Endothelial cell of umbilical vein (primary cell): ENCODE measurements around the gene JUP. TPM values are rescaled to one million over a fixed set of nuclear protein-coding genes. Genes with fewer than 3 reads are reported as not detected.

ENCODE experiments used
- BruUV-seq: library from RNA; stranded (reverse); fragments of 400-500 nt; replicated peaks from 2 replicates; lab custom pipeline; 2021; lab: Mats Ljungman, UMichigan
- CTCF ChIA-PET: fragments of 300-600, 350-600 bp; sonication (Branson Sonifier 250); formaldehyde crosslinking; loops from one replicate; lab custom pipeline; 2021; ENCODE audit warnings: antibody characterized with exemption, inconsistent platforms; lab: Charles Lee
- POLR2A ChIA-PET: fragments of 300-600, 350-600 bp; sonication (Branson Sonifier 250); formaldehyde crosslinking; loops from one replicate; lab custom pipeline; 2021; ENCODE audit warnings: antibody characterized with exemption, inconsistent platforms; lab: Charles Lee
- DNase-seq: peaks from one replicate; pipeline ENCODE4 v3.0.0-alpha.2; 2011; ENCODE audit warnings: low read depth, low spot score
- FAIRE-seq: peaks from 2 replicates; lab custom pipeline; 2011; peaks lifted over from hg19 to GRCh38; lab: Jason Lieb, UNC
- H2AFZ ChIP-seq: 2 replicates; pipeline ENCODE4 v1.6.0; 2012; ENCODE audit warnings: low read depth, low read length, control low read depth, inconsistent platforms
- H3K27ac ChIP-seq: 2 replicates; pipeline ENCODE4 v1.5.1; 2011; ENCODE audit warnings: low read depth, mild to moderate bottlenecking, control low read depth, low read length, moderate library complexity; ENCODE audit not compliant: insufficient read depth
- H3K27me3 ChIP-seq, 2 experiments: 2 replicates each; pipeline versions ENCODE4 v1.6.0 to v1.6.1; 2011; ENCODE audit warnings: low read length in 2 of 2, mixed read lengths in 1 of 2; ENCODE audit not compliant: control insufficient read depth in 2 of 2, insufficient read depth in 2 of 2
- H3K36me3 ChIP-seq, 2 experiments: 2 replicates in 1 of 2; 3 replicates in 1 of 2; pipeline ENCODE4 v1.5.1; 2011; ENCODE audit warnings: low read length in 2 of 2, mild to moderate bottlenecking in 1 of 2, moderate library complexity in 1 of 2; ENCODE audit not compliant: control insufficient read depth in 2 of 2, insufficient read depth in 2 of 2; ENCODE audit errors: extremely low read depth in 1 of 2
- H3K4me1 ChIP-seq: 3 replicates; pipeline ENCODE4 v1.5.1; 2011; ENCODE audit warnings: mild to moderate bottlenecking, low read length; ENCODE audit not compliant: control insufficient read depth, insufficient read depth; ENCODE audit errors: extremely low read depth
- H3K4me2 ChIP-seq: 2 replicates; pipeline ENCODE4 v1.6.1; 2011; ENCODE audit warnings: low read length, control low read depth, mixed read lengths; ENCODE audit not compliant: insufficient read depth
- H3K4me3 ChIP-seq, 3 experiments: fragments of 200-600 bp in 1 of 3; sonication (generic), shearing (Covaris generic) in 1 of 3; replicated peaks in 1 of 3; 2 replicates each; pipeline ENCODE4 v1.5.1; 2011 to 2016; ENCODE audit warnings: control low read depth in 3 of 3, low read length in 3 of 3, mild to moderate bottlenecking in 2 of 3, inconsistent platforms in 1 of 3, low read depth in 1 of 3, moderate library complexity in 1 of 3; ENCODE audit not compliant: insufficient read depth in 1 of 3
- H3K79me2 ChIP-seq: 2 replicates; pipeline ENCODE4 v1.6.0; 2012; ENCODE audit warnings: low read length, inconsistent platforms; ENCODE audit not compliant: control insufficient read depth, insufficient read depth
- H3K9ac ChIP-seq: replicated peaks from 2 replicates; pipeline ENCODE3; 2011; ENCODE audit warnings: low read length, control low read depth; ENCODE audit not compliant: insufficient read depth; ENCODE audit errors: extremely low read depth
- H3K9me1 ChIP-seq: replicated peaks from 3 replicates; pipeline ENCODE4 v1.6.0; 2011; ENCODE audit warnings: mild to moderate bottlenecking, low read length; ENCODE audit not compliant: control insufficient read depth, insufficient read depth; ENCODE audit errors: extremely low read depth
- H3K9me3 ChIP-seq: replicated peaks from 2 replicates; pipeline ENCODE4 v1.5.1; 2012; ENCODE audit warnings: low read length, inconsistent platforms; ENCODE audit not compliant: control insufficient read depth, insufficient read depth
- H4K20me1 ChIP-seq: replicated peaks from 2 replicates; pipeline ENCODE3; 2011; ENCODE audit warnings: mild to moderate bottlenecking, low read length; ENCODE audit not compliant: control insufficient read depth, insufficient read depth; ENCODE audit errors: extremely low read depth
- CTCF ChIP-seq, 2 donors: IDR thresholded peaks; 1 replicate in 1 of 2; 2 replicates in 1 of 2; pipeline ENCODE4 v1.5.1; 2011; ENCODE audit warnings: low read length in 2 of 2, mild to moderate bottlenecking in 2 of 2, moderate library complexity in 2 of 2, control low read depth in 1 of 2, inconsistent platforms in 1 of 2, low read depth in 1 of 2; ENCODE audit not compliant: insufficient read depth in 1 of 2; ENCODE audit errors: extremely low read depth in 1 of 2
- EZH2 ChIP-seq: IDR thresholded peaks from 2 replicates; pipeline ENCODE4 v1.6.1; 2012; ENCODE audit warnings: borderline replicate concordance, low read depth, mild to moderate bottlenecking, moderate library complexity, low read length, inconsistent platforms; ENCODE audit not compliant: severe bottlenecking
- FOS ChIP-seq: IDR thresholded peaks from 2 replicates; pipeline ENCODE4 v1.6.1; 2011; ENCODE audit warnings: mild to moderate bottlenecking, low read length, moderate library complexity, borderline replicate concordance; ENCODE audit not compliant: insufficient read depth
- GATA2 ChIP-seq: IDR thresholded peaks from 2 replicates; pipeline ENCODE4 v1.7.0; 2011; ENCODE audit warnings: low read depth, mild to moderate bottlenecking, moderate library complexity, mixed read lengths, low read length; ENCODE audit not compliant: insufficient read length, insufficient read depth
- JUN ChIP-seq: IDR thresholded peaks from 2 replicates; pipeline ENCODE4 v1.6.1; 2011; ENCODE audit warnings: borderline replicate concordance, low read depth; ENCODE audit not compliant: insufficient read length, insufficient read depth
- MAX ChIP-seq: IDR thresholded peaks from 2 replicates; pipeline ENCODE4 v1.6.1; 2011; ENCODE audit not compliant: insufficient read depth, insufficient read length
- MYC ChIP-seq: IDR thresholded peaks from one replicate; pipeline ENCODE4 v1.6.1; 2011; ENCODE audit warnings: mild to moderate bottlenecking, low read depth, low read length
- POLR2A ChIP-seq: IDR thresholded peaks from 2 replicates; pipeline ENCODE4 v1.6.1; 2012; ENCODE audit warnings: low read depth, mild to moderate bottlenecking, control low read depth, low read length
- POLR2AphosphoS5 ChIP-seq: IDR thresholded peaks from 2 replicates; pipeline ENCODE4 v1.6.1; 2012; ENCODE audit warnings: low read depth, mild to moderate bottlenecking, control low read depth, low read length, moderate library complexity; ENCODE audit not compliant: insufficient read depth
- dilution Hi-C: fragments of 300-500 bp; cut with MboI; formaldehyde crosslinking; loops from one replicate; pipeline ENCODE4 v1.15.0; 2019; ENCODE audit warnings: low sequenced_read_pairs; ENCODE audit not compliant: extremely low pct_ligation_motif_present
- intact Hi-C: fragments of 100-400 bp; cut with micrococcal nuclease; formaldehyde crosslinking; loops from one replicate; pipeline ENCODE4 v1.10.0; 2022
- polyA plus RNA-seq, 4 experiments: library from polyadenylated mRNA; depleted of rRNA in 3 of 4; stranded (reverse) in 3 of 4; unstranded in 1 of 4; fragments of >200 nt; gene quantifications; 2 replicates each; pipeline versions ENCODE4 v1.2.1 to v1.2.3, GENCODE V29; 2011 to 2012; ENCODE audit warnings: missing spikeins in 1 of 4
- total RNA-seq: library from RNA; stranded (reverse); gene quantifications from 2 replicates; pipeline ENCODE4 v1.2.3, GENCODE V29; 2021

JUP gene
- total and polyA plus RNA-seq, 2 donors (not counting 3 experiments of a cell fraction or from before 2014, with no cell fraction given) = 98.0 to 171 TPM

DNA sequence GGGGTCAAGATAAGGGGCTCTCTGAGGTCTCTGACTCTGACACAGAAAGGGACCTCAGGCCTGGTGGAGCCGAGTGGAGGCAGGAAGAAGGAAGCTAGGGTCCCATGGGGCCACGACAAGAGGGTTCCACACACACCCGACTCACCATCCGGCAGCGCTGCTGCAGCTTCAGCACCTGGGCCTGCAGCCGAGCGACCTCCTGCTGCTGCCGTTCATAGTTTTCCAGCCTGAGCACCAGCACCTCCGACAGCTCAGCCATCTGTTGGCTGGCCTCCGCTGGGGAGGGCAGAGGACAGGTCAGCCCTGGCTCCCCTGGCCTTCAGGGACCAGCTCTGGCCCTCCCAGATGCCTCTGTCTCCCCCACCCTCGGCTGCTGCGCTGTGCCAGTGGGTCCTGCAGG is 58.5 kb downstream of the JUP start:
- Histone ChIP-seq H3K4me1 (no peaks in the 10 kb centered on the region), H3K27me3 (peaks cover 15 to 17% of the 10 kb centered on the region in 2 experiments), H3K9me1 (no peaks in the 10 kb centered on the region), H3K9me3 (no peaks in the 10 kb centered on the region), H2AFZ (no peak overlapping the region), H3K36me3 (no peaks in the 10 kb centered on the region), H3K27ac (no peak overlapping the region), H3K9ac (no peak overlapping the region), H4K20me1 (no peaks in the 10 kb centered on the region), H3K4me2 (no peak overlapping the region), H3K4me3 (no peak overlapping the region), H3K79me2 (no peaks in the 10 kb centered on the region)
- BruUV-seq = no TSS peak
- dilution Hi-C loops = no loop called here
- DNase-seq = no peak
- TF ChIP-seq MYC (no peak), MAX (no peak), POLR2AphosphoS5 (no peak), GATA2 (no peak)
- FAIRE-seq = no peak
- CTCF ChIA-PET = interaction anchor here (2.5 kb wide), 1 partner anchor 10 kb away, joined by 11 read pairs; no protein-coding TSS in a partner anchor
- intact Hi-C loops = no loop called here
- POLR2A ChIA-PET = no interaction called here

- CTCF ChIA-PET = interaction anchor here (1.2 kb wide), 1 partner anchor 29 kb away, joined by 3 read pairs; no protein-coding TSS in a partner anchor
- dilution Hi-C loops = no loop called here
Measured at GRCh38 chr17:41725134-41725533, 61.4 kb downstream of the JUP start.

More at GRCh38 chr17:41725134-41725533, 61.4 kb downstream of the JUP start:
- Histone ChIP-seq H3K9me1 (no peaks in the 10 kb centered on the region), H3K36me3 (no peaks in the 10 kb centered on the region), H4K20me1 (no peaks in the 10 kb centered on the region), H3K27ac (no peak overlapping the region), H3K9me3 (no peaks in the 10 kb centered on the region), H2AFZ (no peak overlapping the region), H3K79me2 (no peaks in the 10 kb centered on the region), H3K9ac (no peak overlapping the region), H3K27me3 (peaks cover 0 to 1% of the 10 kb centered on the region in 2 experiments), H3K4me1 (no peaks in the 10 kb centered on the region), H3K4me3 (no peak overlapping the region), H3K4me2 (no peak overlapping the region)
- POLR2A ChIA-PET = no interaction called here
- intact Hi-C loops = no loop called here
- BruUV-seq = no TSS peak
- TF ChIP-seq CTCF (IDR thresholded peaks at IDR 0.05; ENCODE audit: extremely low read depth in 1 of 2, insufficient read depth in 1 of 2, low read depth in 1 of 2, low read length in 2 of 2) (no peak), POLR2A (no peak), MYC (no peak), FOS (no peak), POLR2AphosphoS5 (no peak), MAX (no peak), JUN (no peak), GATA2 (no peak), EZH2 (no peak)
- FAIRE-seq = no peak
- no peak for DNase-seq
